GM19468 (cell line): ENCODE results near the gene BEND3.
A peak's percentile ranks its signal among the peaks of the same experiment; 100 is the strongest.
"Not testable (repeated sequence)": the region's sequence is repeated elsewhere in the genome, so short reads cannot be mapped to it uniquely, and the experiment has no call there.

Experiments
- ATAC-seq: cut with Tn5 transposase; IDR thresholded peaks from one replicate; pipeline ENCODE4 v1.9.1; 2021; ENCODE audit warnings: mild to moderate bottlenecking, moderate library complexity, moderate number of reproducible peaks; ENCODE audit not compliant: unreplicated experiment; ENCODE audit errors: extremely low read depth

Gene BEND3

DNA sequence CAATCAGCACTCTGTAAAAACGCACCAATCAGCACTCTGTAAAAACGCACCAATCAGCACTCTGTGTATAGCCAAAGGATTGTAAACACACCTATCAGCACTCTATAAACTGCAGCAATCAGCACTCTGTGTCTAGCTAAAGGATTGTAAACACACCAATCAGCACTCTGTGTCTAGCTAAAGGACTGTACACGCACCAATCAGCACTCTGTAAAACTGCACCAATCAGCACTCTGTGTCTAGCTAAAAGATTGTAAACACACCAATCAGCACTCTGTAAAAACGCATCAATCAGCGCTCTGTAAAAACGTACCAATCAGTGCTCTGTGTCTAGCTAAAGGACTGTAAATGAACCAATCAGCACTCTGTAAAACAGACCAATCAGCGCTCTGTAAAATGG, 30.9 kb downstream of the BEND3 start:
- not testable (repeated sequence) for ATAC-seq

DNA sequence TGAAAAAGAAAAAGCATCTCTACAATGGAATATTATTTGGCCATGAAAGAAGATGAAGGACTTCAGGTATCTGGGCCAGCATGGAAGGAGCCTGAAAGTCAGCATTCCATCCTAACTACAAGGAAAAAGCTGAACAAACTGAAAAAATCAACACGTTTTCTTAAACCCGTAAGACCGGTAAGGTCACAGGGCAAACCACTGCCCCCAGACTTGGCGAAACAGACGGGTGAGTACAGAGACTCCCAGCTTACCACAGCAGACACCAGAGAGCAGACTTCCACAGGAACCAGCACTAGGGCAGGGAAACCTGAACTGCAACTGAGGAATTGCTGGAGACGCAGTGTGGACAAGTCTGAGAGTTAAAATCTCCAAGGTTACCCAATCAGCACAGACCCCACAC, 31.4 kb downstream of the BEND3 start:
- ATAC-seq: no peak

DNA sequence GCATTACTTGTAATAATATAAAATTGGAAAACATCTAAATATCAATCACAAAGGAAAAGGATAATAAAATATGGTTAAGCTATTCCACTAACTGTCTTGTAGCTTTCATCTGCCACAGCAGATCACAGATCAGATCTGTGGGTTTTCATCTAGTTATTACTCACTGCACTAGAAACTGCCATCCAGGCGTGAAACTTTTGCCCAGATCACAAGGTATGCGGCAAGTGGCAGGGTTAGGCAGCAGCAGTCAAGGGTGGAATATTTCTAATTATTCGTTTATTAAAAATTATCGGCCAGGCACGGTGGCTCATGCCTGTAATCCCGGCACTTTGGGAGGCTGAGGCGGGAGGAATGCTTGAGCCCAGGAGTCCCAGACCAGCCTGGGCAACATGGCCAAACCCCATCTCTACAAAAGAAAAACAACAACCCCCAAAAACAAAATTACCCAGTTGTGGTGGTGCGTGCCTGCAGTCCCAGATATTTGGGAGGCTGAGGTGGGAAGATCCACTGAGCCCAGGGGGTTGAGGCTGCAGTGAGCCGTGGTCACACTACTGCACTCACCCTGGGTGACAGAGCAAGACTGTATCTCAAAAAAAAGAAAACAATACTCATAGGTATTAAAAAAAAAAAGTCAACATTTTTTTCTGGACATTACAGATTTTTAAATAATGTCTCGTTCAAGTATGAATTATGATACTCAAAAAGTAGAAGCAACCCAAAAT, 32.1 kb downstream of the BEND3 start:
- ATAC-seq: peak; percentile 87

DNA sequence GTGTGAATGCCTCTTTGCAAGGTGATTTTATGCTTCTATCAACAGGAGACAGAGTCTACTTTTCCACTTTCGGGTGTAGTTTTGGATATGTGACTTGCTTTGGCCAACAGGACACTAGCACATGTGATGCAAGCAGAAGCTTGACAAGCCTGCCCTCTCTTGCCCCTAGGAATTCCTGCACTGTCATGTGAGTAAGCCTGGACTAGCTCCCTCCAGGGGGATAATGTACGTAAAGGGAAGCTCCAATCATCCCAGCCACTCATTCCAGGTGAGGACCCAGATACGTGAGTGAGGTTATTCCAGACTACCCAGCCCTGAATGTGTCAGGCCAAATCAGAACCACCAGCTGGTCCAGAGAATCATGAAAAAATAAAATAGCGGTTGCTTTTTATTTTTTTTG, 33.3 kb downstream of the BEND3 start:
- ATAC-seq: no peak

DNA sequence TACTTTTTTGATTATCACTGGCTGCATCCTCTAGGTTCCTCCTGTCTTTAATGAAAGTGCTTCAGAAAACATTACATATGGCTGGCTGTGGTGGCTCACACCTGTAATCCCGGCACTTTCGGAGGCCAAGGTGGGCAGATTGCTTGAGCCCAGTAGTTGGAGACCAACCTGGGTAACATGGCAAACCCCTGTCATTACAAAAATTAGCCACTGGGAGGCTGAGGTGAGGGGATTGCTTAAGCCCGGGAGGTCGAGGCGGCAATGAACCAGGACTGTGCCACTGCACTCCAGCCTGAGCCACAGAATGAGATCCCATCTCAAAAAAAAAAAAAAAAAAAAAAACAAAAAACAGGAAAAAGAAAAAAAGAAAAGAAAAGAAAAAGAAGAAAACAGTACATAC, 35.3 kb downstream of the BEND3 start:
- no peak for ATAC-seq

DNA sequence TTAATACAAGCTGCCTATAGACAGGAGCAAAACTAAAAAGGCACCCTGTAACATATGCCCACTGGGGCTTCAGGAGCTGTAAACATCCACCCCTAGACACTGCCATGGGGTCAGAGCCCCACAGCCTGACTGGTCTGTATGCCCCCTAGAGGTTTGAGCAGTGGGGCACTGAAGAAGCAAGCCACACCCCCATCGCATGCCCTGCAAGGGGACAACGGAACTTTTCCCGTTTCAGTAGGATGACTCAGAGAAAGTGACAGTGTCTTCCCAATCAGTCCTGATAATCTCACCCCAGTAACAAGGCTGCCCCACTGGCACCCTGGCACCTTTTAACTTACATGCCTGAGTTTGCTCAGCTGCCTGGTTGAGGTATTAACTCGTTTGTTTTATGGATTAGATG, 35.9 kb downstream of the BEND3 start:
- ATAC-seq: no peak

DNA sequence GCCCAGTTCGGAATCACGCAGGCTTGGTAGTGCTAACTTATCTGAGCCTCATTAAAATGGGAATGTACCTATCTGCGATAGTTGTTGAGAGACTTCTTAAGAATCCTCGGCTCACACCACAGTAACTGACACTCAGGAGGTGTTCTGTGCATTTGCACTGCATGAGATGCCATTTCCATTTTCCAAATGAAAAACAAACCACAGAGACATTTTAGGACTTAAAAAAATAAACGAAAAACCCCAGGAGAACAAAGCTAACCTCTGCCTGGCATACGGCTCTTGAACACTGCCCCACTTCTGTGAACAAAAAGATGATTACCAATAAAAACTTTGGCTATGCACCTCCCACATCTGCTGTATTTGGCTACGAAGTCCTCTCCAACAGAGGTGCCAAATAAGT, 37.6 kb downstream of the BEND3 start:
- ATAC-seq: no peak

DNA sequence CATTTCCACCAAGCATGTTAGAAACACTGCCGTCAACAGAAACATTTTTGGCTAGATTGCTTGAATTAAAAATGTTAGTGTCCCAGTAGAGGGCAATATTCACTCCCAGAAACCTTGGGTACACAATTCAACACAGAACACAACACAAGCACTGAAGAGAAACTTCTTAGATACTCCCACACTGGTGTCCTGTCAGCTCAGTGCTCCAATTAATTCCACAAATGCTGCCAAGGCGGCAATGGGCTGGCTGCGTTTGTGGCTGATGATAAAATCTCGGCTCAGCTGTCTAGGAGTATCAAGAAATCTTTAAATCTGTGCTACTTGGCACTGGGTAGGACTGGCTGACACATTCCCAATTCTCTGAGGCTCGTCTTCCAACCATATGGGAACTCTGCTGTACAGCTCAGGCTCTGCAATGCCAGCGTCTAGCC, 39.3 kb downstream of the BEND3 start:
- no peak for ATAC-seq

DNA sequence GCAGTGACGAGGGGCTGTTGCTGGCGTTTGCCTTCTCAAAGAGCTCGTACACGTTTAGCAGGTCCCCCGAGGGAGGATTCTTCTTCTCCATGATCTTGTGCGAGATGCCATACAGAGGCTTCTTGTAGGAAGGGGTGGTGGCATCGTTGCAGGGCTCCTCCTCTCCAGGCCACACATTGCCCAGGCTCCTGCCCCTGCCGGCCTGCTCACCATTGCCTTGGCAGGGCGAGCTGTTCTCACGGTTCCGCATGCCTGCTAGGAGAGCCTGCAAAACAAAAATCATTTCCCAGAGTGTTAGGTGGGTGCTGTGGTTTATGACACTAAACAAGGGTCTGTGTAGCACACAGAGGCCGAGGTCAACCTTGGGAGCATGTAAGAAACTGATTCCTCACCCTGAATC, 44.6 kb downstream of the BEND3 start:
- ATAC-seq: no peak

DNA sequence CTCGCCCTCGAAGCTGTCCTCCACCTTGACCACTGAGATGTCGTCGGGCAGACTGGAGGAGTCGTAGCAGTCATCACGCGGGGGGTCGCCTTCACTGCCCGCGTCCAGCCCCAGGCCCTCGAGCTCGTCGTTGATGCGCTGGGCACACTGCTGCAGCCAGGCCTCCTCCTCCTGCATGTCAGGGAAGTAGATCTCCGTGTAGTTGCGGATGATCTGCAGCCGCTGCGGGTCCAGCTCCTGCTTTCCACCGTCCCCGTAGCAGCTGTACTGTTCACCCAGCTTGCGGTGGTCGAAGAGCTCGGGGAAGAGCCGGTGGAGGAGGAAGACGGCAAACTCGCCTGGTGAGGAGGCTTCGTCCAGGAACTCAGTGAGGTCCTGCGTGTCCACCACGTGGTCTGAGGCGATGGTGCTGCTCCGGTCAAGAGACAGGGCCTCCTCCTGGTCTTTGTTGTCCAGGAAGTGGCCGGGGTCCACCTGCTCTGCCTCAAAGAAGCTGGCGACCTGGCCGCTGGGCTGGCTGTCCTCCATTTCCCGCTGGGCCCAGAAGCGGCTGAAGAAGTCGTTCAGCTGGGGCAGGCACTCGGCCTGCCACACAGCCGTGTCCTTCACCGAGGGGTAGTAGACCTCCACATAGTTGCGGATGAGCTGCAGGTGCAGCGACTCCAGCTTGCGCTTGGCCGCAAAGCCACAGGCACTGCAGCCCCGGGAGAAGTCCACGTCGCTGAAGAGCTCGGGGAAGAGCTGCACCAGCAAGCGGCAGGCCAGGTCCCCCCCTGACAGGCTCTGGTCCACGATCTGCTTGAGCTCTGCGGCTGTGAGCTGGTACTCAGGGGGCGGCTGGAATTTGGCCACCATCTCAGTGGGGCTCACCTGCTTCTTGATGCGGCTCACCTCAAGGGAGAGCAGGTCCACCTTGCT, 45.4 kb downstream of the BEND3 start:
- no peak for ATAC-seq

DNA sequence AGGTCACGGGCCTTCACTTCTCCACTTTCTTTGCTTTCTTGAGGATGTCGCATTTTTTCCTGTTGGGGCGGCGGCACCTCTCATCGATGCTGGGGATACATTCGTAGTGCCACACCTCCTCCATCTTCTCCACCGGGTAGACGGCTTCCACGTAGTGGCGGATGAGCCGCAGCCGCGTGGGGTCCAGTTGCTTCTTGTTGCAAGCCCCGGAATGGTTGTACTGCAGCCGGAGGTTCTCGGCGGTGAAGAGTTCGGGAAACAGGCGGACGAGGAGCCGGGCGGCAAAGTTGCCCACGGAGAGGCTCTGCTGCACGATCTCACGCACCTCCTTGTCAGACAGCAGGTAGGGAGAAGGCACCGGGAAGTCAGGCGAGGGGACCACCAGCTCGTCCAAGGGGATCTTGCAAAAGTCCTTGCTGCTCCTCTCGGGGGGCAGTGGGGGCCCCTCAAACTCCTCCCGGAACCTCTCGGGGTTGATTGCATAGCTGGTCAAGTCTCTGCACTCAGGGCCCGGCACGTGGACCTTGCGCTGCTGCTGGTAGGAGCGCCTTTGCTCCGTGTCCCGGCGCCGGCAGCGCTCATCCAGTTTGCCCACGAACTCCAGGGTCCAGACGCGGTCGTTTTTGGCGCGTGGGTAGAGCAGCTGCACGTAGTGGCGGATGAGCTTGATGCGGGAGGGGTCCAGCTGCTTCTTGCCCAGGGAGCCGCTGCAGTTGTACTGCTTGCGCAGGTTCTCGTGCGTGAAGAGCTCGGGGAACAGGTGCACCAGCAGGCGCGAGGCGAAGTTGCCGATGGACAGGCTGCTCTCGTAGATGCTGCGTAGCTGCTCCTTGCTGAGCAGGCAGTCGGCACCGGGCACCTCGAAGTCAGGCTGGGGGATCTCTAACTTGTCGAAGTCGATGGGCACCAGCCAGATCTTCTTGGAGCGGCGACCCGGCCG, 46.4 kb downstream of the BEND3 start:
- no peak for ATAC-seq

DNA sequence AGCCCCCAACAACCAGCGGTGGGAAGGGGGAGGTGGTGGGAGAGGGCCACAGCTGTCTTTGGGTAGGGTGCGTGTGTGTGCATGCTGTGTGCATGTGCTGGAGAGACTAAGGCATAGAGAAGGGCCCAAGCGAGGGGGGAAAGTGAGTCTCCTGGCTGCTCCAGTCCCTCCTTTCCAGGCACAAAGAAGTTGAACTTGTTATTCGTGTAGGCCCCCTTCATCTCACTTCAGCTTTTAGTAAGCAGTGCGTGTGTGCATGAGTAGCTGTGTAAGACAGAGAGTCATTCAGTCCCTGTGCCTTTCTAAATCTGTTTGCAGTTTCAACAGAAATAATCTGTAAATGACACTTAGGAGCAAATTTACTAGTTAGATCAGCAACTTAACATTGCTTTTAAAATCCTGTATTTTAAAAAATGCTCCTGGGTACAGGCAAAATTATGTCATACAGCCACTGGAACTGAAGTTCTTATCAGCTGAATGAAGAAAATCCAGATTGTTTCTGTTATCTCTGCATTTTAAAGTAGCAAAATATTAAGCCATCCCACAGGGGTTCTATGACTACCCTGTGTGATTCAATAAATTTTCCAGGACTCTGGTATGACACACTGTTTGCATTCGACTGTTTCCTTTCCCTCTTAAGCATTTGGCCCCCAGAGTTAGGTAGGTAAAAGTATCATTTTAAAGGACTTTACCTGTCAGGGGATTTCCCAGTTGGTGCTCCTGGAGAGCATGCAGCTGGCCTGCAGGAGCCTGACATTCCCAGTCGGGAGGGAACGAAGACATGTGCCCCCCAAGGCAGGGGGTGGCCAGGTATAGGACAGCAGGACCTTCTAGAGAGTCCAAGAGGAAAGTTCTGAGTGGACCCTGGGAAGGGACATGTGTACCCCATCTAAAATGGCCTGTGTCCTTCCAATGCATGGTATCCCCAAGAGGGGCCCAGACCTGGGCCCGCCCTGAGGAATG, 48.3 kb downstream of the BEND3 start:
- ATAC-seq: no peak

DNA sequence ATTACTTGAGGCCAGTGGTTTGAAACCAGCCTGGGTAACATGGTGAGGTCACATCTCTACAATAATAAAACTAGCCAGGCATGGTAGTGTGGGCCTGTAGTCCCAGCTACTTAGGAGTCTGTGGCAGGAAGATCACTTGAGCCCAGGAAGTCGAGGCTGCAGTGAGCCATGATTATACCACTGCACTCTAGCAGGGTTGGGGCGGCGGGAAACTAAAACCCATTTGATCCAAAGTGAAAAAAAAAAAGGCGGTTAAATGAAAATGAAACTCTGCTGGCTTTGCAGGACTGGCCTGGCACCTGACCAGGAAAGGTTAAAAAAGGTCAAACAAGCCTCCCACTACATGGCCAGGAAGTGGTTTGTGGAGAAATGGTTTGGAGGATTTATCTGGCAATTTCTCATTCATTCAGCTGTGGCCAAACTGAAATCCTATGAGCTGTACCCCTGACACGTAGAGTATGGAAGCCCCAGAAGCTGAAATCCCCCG, 50.7 kb downstream of the BEND3 start:
- no peak for ATAC-seq

DNA sequence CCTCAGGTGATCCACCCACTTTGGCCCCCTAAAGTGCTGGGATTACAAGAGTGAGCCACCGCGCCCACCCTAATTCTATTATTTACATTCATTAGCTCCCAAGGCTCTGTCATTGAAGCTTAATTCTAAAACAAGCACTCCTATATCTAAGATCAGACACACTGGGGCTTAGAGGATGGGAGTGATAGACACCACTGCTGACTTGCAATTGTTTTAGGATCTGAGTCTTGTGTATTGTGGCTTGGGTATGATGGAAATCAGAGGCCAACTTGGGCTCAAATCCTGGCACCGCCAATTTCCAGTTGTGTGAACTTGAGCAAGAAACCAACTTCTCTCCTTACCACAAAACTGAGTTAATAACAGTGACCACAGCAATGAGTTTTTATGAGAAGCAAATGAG, 52.6 kb downstream of the BEND3 start:
- ATAC-seq: no peak

DNA sequence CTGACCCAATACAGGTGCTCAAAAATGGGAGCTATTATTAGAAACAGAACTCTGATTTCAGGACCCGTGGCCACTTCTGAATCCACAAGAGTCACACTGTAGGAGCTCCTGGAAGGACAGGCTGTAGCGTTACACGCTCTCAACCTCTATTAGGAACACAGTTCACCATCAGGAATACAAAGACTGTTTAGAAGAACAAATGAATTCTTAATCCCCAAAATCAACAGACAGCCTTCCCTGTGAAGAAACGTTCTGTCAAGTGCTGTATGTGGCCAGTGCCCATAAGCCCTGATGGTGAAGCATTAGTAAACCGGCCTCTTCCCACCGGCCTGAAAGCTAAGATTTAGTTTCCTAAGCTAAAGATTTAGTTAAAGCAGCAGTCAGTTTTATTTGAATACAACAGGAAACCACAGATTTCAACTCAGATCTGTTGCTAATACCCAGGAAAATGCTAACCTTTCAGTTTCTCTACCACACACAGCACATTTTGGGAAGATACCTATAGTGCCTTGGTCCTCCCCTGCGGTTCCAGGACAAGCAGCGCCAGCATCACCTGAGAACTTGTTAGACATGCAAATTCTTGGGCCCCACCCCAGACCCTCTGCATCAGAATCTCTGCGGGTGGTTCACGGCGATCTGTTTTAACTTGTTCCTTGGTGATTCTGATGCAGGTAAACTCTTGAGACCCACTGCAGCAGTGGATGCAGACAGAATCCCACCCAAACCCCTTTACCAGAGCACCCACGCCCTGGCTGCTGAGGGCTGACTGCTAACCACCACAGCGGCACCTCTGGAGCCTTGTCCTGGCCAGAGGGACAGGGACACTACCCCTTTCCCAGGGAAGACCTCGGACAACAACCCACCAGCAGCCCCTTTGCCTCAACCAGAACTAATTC, 53.9 kb downstream of the BEND3 start:
- peak; percentile 31 for ATAC-seq

DNA sequence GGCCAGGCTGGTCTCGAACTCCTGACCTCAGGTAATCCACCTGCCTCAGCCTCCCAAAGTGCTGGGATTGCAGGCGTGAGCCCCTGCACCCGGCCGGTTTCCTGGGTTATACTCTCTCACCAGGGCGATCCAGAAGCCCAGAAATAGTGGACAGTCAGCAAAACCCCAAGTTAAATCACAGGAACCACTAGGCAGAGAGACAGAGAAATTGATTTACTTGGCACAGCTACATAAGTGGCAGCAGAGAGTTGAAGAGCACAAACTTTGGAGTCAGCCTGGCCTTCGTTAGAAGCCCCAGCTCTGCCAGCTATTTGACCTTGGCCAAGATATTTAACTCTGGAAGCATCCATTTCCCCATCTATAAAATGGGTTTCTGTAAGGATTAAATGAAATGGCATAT, 54.6 kb downstream of the BEND3 start:
- ATAC-seq: no peak

DNA sequence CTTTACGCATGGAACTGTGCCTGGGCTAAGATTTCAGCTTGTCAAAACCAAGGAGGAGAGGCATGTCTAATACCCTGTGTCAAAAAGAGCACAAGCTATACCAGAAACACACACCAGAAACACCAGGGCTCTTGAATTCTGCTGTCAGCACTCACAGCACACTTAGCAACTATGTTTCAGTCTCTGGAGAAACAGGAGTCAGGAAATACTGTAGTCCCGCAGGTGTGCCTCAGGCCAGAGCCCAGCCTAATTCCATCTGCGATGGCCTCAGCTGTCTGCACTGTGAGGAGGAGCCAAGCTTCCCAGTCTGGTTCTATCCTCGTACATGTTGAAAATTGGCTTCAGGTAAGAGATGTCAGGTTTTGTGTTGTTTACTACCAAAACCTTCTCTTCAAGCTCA, 55.7 kb downstream of the BEND3 start:
- no peak for ATAC-seq

DNA sequence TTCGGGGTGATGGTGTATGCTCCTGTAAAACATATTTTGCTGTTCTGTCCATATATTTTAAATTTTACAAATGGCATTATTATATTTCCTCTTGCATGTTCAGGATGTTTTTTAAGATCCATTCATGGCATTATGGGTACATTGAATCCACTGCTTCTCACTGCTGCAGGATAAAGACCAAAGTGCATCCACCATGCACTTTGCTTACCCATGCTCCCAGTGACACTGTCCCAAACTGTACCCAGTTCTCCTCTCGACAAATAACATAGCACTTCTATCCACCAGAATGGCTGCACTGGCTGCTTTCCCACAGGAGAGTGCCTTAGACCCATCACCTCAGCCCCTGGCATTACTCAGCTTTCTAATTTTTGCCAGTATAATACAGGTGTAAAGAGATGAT, 57.6 kb downstream of the BEND3 start:
- no peak for ATAC-seq
